Bronchial epithelial cell (primary cell): ENCODE results near the gene ABCC11. TPM values are rescaled to one million over a fixed set of nuclear protein-coding genes. Genes with fewer than 3 reads are reported as not detected.
A peak's percentile ranks its signal among the peaks of the same experiment; 100 is the strongest.

Experiments used
- DNase-seq: peaks from one replicate; pipeline ENCODE4 v3.0.0-alpha.2; 2010; ENCODE audit warnings: low read depth
- FAIRE-seq: peaks from 2 replicates; lab custom pipeline; 2011; peaks lifted over from hg19 to GRCh38; lab: Jason Lieb, UNC
- H3K27me3 ChIP-seq: 2 replicates; pipeline ENCODE4 v1.5.1; 2011; ENCODE audit warnings: low read length; ENCODE audit not compliant: control insufficient read depth, insufficient read depth
- H3K36me3 ChIP-seq: 2 replicates; pipeline ENCODE4 v1.5.1; 2011; ENCODE audit warnings: low read length; ENCODE audit not compliant: control insufficient read depth, insufficient read depth
- H3K4me3 ChIP-seq: 2 replicates; pipeline ENCODE4 v1.5.1; 2011; ENCODE audit warnings: mild to moderate bottlenecking, low read depth, low read length, control low read depth
- total RNA-seq: library from RNA; depleted of rRNA; stranded (reverse); fragments of >200 nt; gene quantifications from 2 replicates; pipeline ENCODE4 v1.2.1, GENCODE V29; 2014
- TF ChIP-seq, protein P1 (sequence below): IDR thresholded peaks from 2 replicates; pipeline ENCODE4 v1.5.1; 2011; ENCODE audit warnings: mild to moderate bottlenecking, moderate library complexity, low read length, control low read depth, inconsistent platforms; ENCODE audit not compliant: insufficient read depth, severe bottlenecking

Gene ABCC11
- total RNA-seq, 1 donor from 2014 or later: 0.26 TPM

DNA sequence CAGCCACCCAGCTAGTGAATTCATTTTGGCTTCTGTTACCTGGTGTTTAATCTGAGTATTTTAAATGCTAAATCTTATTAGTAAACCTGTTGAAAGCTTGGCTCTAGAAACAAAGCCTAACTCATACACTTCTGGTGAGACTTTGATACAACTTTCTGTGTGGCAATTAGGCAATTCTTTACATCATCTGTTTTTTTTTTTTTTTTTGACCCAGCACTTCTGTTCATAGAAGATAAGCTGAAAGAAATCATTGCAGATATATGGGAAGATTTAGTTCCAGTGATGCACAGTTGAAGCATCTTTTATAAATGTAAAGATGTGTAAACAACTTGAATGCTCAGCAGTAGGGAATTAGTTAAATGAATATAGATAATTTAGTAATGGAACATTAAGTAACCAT is 21.7 kb upstream of the ABCC11 start:
- DNase-seq (no peak), FAIRE-seq (no peak)
- Histone ChIP-seq H3K36me3 (peaks cover 1% of the 10 kb centered on the region), H3K27me3 (no peaks in the 10 kb centered on the region), H3K4me3 (no peak overlapping the region)
- TF ChIP-seq, protein P1, sequence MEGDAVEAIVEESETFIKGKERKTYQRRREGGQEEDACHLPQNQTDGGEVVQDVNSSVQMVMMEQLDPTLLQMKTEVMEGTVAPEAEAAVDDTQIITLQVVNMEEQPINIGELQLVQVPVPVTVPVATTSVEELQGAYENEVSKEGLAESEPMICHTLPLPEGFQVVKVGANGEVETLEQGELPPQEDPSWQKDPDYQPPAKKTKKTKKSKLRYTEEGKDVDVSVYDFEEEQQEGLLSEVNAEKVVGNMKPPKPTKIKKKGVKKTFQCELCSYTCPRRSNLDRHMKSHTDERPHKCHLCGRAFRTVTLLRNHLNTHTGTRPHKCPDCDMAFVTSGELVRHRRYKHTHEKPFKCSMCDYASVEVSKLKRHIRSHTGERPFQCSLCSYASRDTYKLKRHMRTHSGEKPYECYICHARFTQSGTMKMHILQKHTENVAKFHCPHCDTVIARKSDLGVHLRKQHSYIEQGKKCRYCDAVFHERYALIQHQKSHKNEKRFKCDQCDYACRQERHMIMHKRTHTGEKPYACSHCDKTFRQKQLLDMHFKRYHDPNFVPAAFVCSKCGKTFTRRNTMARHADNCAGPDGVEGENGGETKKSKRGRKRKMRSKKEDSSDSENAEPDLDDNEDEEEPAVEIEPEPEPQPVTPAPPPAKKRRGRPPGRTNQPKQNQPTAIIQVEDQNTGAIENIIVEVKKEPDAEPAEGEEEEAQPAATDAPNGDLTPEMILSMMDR: no peak

DNA sequence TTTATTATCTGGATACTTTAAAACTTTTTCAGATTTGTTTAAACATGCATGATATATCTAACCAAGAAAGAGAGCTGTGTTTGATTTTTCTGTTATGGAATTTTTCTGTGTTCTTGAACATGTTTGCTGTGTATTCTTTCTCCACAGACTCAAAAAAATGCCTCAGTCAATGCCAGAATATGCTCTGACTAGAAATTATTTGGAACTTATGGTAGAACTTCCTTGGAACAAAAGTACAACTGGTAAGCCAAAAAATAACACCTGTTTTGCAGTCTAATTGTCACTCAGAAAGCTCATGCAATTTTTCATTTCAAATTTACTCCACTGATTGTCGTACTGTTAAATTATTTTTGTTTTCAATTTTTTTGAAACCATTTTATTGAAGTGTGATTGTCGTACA is 15.3 kb upstream of the ABCC11 start:
- DNase-seq (no peak), FAIRE-seq (no peak)
- H3K4me3 ChIP-seq: no peak overlapping the region
- no peaks in the 10 kb centered on the region for H3K27me3 ChIP-seq
- peaks cover 7% of the 10 kb centered on the region for H3K36me3 ChIP-seq
- TF ChIP-seq, protein P1: no peak

DNA sequence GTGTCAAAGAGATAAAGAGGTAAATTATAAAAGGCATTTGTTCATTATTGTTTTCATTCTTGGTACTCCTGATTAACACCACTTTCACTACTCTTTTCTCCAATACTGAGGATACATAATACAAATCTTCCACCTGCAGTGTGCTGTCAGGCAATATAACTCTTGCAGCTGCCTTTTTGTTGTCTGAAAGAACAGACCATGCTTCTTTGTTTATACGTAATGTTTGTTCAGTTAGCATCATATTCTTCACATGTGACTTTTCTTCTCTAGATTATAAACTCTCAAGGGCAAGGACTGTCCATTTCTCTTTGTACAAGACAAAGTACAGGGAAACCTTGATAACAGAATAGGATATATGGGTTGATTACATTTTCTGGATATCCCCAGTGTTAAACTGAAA is 14.2 kb upstream of the ABCC11 start:
- Histone ChIP-seq H3K27me3 (no peaks in the 10 kb centered on the region), H3K36me3 (peaks cover 6% of the 10 kb centered on the region), H3K4me3 (no peak overlapping the region)
- FAIRE-seq (no peak), DNase-seq (no peak)
- TF ChIP-seq, protein P1: no peak

DNA sequence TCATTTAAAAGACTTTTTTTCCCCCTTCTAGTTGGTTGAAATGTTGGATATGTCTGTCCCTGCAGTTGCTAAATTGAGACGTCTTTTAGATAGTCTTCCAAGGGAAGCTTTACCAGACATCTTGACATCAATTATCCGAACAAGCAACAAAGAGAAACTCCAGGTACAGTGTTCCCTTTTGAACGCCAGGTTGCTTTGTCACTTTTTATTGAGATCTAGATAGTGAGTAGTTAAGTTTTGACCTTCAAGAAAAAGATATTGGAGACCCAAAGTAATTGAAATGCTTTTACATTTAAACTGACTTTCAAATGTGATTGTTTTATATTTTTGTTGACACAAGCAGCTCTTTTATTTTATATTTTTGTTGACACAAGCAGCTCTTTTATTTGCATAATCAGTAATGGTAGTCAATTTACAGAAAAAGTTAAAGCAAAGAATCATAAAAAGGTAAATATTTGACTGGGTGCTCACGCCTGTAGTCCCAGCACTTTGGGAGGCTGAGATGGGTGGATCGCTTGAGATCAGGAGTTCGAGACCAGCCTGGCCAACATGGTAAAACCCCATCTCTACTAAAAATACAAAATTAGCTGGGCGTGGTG is 9.3 kb upstream of the ABCC11 start:
- FAIRE-seq (no peak), DNase-seq (no peak)
- no peak overlapping the region for H3K4me3 ChIP-seq
- no peaks in the 10 kb centered on the region for H3K27me3 ChIP-seq
- peaks cover 13% of the 10 kb centered on the region for H3K36me3 ChIP-seq
- TF ChIP-seq, protein P1: no peak

DNA sequence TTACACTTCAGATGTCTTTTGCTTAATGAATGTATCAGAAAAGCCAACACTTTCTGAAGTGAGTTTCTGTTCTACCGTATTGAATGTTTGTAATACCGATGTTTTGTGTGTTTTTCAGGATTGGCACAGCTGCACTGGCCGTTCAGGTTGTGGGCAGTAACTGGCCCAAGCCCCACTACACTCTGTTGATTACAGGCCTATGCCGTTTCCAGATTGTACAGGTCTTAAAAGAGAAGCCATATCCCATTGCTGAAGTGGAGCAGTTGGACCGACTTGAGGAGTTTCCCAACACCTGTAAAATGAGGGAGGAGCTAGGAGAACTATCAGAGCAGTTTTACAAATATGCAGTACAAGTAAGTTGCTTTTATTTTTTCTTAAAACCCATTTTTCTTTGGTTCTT is 4.7 kb upstream of the ABCC11 start:
- TF ChIP-seq, protein P1: no peak
- Histone ChIP-seq H3K27me3 (no peaks in the 10 kb centered on the region), H3K4me3 (no peak overlapping the region), H3K36me3 (peaks cover 8% of the 10 kb centered on the region)
- no peak for DNase-seq
- FAIRE-seq: no peak

DNA sequence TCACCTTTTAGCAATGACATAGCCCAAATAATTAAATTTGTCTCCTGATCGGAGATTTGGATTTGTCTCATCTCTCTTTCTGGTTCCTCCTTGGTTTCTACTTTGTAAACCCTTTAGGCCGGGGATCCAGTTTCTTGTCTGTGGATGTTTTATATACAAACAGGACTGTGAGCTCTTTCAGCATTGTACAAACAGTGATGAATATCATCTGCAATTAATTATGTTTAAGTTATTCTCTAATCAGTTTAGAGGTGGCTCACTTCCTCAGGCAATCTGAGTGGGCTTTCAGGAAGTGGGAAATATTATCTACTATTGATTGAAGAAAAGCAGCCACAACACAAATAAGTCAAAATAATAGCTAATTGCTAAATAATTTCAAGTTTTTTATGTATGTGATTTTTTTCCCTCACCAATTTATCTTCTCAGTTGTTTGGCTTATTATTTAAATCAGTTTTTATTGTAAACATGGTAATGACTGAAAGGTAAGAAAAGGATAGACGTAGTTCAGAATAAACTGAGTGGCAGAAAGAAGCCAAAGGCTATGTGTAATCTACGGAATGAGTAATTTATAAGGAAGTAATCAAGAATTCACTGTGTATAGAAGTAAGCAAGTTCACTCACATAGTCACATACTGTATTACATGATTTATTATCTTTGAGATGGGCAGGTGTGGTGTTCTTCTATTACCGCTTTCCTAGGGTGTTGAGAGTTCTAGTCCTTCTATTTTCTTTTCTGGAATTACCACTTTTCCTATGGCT is 3.4 kb upstream of the ABCC11 start:
- no peak overlapping the region for H3K4me3 ChIP-seq
- FAIRE-seq (no peak), DNase-seq (peak; percentile 58)
- no peaks in the 10 kb centered on the region for H3K27me3 ChIP-seq
- TF ChIP-seq, protein P1: no peak
- peaks cover 8% of the 10 kb centered on the region for H3K36me3 ChIP-seq
